ENCODE measurements around the gene NLRP12.
"Not testable (repeated sequence)": the region's sequence is repeated elsewhere in the genome, so short reads cannot be mapped to it uniquely, and the experiment has no call there.

The NLRP12 gene

GRCh38 chr19:53780506-53780905 lies 43.6 kb downstream of the NLRP12 start:
- DNase-seq: no peak

- no peak for DNase-seq
Measured at GRCh38 chr19:53775524-53775923, 48.6 kb downstream of the NLRP12 start.

GRCh38 chr19:53774491-53774890 lies 49.6 kb downstream of the NLRP12 start:
- DNase-seq: not testable (repeated sequence)

- no peak for DNase-seq
Measured at GRCh38 chr19:53773999-53774398, 50.1 kb downstream of the NLRP12 start.

- peak; percentile 3 to 63 (median 31) for DNase-seq
Measured at GRCh38 chr19:53772943-53773342, 51.2 kb downstream of the NLRP12 start.

GRCh38 chr19:53771144-53771543 lies 53.0 kb downstream of the NLRP12 start:
- no peak for DNase-seq

DNA sequence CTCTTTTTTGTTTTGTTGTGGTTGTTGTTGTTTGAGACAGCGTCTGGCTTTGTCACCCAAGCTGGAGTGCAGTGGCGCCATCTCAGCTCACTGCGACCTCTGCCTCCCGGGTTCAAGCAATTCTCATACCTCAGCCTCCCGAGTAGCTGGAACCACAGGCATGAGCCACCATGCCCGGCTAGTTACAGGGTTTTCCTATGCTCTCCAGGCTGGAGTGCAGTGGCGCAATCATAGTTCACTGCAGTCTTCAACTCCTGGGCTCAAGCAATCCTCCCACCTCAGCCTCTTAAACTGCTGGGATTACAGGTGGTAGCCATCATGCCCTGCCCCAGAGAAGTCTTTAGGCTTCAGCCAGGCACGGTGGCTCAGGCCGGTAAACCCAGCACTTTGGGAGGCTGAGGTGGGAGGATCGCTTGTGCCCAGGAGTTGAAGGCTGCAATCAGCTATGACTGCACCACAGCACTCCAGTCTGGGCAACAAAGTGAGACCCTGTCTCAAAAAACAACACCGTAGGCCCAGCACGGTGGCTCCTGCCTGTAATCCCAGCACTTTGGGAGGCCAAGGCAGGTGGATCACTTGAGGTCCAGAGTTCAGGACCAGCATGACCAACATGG lies 54.3 kb downstream of the NLRP12 start:
- not testable (repeated sequence) for DNase-seq

DNA sequence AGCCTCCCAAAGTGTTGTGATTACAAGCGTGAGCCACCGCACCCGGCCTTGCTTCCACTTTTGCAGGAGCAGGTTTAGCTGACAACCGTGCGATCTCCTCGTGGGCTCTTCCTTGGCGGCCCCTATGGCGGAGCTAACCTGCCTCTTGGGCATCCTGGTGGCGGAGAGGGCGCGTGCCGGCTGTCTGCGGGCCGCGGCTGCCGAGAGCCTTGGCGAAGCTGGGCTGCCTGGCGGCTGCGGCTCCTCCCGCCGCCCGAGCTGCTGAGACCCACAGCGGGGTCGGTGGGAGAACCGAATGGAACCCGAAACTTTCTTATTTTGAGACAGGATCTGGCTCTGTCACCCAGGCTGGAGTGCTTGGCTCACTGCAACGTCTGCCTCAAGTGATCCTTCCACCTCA lies 55.7 kb downstream of the NLRP12 start:
- DNase-seq: no peak

DNA sequence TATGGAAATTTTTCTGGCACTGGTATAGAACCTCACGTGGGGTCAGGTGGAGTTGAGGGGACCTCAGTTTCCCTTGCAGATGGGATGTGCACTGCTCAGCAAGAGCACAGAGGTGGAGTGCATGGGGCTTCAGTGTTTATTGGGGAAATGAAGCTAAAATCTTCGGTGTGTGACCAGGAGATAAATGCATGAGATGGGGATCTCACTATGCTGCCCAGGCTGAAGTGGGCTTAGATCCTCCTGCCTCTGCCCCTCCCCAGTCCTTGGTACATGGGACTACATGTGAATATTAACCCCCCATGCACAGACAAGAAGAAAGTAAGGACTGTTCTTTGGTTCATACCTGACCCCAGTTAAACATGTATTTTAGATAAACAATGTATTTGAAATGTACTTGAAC lies 65.1 kb downstream of the NLRP12 start:
- not testable (repeated sequence) for DNase-seq
